GM19023 (cell line): ENCODE results near the gene ITIH1.
"Not testable (repeated sequence)": the region's sequence is repeated elsewhere in the genome, so short reads cannot be mapped to it uniquely, and the experiment has no call there.

Experiments
- ATAC-seq: cut with Tn5 transposase; IDR thresholded peaks from one replicate; pipeline ENCODE4 v1.9.1; 2021; ENCODE audit warnings: mild to moderate bottlenecking, moderate library complexity; ENCODE audit not compliant: unreplicated experiment

ITIH1 gene

DNA sequence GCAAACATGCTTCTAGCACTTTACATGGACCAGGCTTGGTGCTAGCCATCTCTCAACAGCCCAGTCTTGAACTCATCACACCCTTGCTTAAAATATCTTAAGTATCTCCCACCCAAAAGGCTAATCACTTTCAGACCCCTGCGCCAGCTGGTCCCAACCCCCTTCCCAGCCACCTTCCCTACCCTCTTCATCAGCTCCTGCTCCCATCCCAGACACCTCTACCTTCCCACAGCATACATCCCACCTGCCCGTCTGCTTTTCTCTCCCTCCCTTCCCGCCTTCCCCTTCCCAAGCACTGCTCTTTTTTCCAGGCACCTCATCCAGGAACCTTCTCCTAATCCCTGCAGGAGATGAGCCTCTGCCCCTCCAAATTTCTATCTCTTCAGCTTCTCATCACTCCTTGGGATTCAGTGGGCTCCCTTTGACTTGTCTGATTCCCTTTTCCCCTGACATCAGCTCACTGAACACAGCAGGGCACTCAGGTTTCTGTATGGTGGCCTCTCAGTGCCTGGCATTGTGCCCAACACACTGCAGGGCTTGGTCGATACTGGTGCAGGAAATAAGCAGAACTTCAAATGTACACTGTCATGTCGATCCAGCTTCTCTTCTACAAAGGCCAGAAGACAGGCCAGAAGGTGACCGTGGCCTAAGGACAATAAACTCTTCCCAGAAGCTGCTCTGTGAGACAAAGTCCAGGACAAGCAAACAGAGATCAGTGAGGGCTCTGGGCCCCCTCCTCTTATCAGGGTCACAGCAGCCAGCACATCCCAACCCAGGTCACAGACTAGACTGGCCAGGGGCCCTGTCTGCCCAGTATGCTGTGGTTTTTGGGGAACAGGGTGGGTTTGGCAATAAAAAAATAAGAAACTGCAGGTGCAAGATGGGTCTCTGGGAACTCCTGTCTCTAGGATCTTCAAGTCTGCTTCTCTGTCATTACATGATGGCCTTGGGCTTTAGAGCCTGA lies 2.2 kb upstream of the ITIH1 start:
- no peak for ATAC-seq

DNA sequence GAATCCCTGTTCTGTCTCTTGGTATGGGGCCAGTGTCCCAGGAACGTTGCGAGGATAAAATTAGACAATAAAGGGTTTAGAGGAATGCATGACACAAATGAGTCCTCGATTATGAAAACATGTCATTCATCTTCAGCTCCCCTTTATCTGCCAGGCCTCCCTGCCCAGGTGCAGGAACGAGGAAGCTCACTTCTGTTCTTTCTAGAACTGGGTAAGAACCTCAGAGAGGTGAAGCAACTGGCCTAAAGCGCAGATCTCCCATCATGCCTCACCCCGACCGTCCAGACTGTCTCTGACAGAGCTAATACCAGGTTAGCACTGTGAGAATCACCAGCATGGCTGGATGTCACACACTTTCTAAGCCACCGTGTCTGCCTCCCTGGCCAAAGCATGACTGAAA lies 1.5 kb upstream of the ITIH1 start:
- no peak for ATAC-seq

- ATAC-seq, result not testable (repeated sequence)
These were observed 913 bp upstream of the ITIH1 start for GRCh38 chr3:52776486-52776885.

DNA sequence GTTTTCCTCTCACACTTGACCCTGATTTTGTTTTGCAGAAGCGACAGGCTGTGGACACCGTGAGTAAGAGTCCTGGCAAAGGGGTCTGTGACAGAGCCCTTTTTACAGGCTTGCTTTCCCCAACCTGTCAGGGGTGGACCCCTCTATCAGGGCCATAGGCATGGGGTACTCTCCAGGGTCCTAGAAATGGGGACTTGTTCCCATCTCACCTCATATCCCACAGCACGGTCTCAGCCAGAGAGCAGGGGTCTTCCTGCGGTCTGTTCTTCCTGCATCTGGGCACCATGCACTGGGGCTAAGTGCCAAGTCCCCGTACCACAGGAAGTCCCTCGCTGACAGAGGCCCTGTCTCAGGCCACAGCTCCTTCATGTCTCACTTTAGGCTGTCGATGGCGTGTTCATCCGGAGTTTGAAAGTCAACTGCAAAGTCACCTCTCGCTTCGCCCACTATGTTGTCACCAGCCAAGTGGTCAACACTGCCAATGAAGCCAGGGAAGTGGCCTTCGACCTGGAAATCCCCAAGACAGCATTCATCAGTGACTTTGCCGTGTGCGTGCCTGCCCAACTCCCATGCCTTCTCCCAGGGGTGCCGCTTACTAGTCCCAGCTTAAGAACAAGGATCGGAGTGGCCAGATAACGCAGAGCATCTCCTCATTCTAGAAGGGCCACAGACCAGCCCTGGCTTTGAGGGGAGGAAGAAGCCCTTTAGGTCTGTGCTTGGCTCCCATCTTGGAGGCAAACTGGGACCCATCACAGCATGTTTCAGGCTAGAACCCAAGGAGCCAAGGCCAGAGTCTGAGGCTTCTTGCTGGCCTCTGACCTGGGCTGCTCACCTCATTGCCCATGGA lies 783 bp downstream of the ITIH1 start:
- ATAC-seq, result no peak

GRCh38 chr3:52779011-52779836 lies 1.8 kb downstream of the ITIH1 start:
- ATAC-seq, result peak; percentile 62

GRCh38 chr3:52779837-52780585 lies 2.6 kb downstream of the ITIH1 start:
- ATAC-seq, result no peak

DNA sequence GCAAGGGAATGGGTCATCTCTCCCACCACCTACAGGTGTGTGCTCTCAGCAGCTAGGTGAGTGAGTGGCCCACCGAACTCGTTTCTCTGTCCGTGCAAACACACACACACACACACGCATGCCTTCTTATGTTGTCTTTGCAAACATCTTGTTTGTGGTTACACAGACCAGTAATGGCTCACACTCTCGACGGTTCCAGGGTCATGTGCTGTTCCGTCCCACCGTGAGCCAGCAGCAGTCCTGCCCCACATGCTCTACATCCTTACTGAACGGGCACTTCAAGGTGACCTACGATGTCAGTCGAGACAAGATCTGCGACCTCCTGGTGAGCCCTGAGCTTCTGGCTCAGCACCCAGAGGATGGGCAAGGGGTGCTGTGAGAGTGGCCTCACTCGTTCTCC lies 4.3 kb downstream of the ITIH1 start:
- no peak for ATAC-seq

DNA sequence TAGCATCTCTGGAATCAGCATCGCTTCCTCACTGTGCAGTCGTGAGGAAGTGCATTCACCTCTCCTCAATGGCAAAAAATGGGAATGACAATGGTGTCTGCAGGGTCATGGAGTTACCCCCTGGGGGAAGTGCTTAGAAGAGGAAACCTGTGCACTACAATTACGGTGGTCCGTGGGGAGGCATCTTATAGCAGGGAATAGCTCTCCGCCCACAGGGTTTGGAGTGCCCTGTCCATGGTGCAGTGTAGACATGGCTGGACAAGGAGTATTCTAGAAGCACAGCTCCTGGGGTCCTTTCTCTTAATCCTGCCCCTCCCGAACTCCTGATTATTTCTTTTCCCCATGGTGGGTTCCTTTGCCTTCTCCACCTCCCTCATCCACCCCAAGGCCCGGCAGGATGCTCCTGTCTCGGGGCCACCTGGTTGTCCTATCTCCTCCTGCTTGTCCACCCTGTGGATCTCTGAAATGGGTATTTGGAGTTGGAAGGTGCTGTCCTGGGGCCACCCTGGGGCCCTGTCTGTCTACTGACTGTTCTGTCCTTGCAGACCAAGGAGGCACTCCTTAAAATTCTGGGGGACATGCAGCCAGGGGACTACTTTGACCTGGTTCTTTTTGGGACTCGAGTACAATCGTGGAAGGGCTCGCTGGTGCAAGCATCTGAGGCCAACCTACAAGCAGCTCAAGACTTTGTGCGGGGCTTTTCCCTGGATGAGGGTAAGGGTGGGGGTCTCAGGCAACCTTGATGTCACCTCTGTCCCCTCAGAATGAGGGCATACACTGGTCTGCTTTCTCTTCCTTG lies 5.2 kb downstream of the ITIH1 start:
- no peak for ATAC-seq

- ATAC-seq, result no peak
These were observed 5.8 kb downstream of the ITIH1 start for GRCh38 chr3:52783211-52783555.

GRCh38 chr3:52784021-52784621 lies 6.7 kb downstream of the ITIH1 start:
- no peak for ATAC-seq

GRCh38 chr3:52784931-52785590 lies 7.7 kb downstream of the ITIH1 start:
- ATAC-seq, result no peak

GRCh38 chr3:52786330-52787215 lies 9.2 kb downstream of the ITIH1 start:
- ATAC-seq, result no peak

- no peak for ATAC-seq
These were observed 9.8 kb downstream of the ITIH1 start for GRCh38 chr3:52787246-52787645.

DNA sequence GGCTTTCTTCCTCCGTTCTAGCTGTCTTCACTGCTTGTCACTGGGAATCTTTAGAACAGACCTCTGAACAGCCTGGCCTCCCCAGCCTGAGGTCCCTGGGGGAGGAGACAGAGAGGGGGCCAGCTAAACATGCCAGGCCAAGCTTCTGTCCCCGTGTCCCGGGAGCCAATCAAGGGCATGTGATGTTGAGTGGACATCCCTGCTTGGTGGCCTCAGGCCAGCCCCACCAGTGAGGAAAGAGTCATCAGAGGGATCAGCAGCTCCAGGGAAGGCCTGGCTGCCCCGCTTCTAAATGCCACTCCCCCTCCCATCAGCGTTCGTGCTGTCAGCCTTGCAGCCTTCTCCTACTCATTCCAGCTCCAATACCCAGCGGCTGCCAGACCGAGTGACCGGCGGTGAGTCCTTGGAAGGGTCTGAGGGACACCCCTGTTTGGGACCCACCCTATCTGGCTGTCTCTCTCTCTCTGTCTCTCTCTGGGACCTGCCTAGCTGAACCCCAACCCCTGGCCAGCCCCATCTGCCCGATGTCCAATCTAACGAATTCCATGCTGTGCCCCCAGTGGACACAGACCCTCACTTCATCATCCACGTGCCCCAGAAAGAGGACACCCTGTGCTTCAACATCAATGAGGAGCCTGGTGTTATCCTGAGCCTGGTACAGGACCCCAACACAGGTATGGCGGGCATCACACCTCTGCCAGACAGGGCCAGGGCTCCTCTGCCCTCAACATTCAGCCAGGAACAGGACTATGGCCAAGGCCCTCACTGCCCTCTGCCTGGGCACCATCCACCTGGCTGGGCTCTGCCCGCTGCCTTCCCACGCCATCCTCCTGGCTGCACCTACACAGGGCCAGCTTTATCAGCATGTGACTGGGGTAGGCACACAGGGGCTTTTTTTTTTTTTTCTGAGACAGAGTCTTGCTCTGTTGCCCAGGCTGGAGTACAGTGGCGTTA lies 10.6 kb downstream of the ITIH1 start:
- no peak for ATAC-seq

GRCh38 chr3:52788890-52789745 lies 11.7 kb downstream of the ITIH1 start:
- ATAC-seq, result no peak

- no peak for ATAC-seq
These were observed 12.3 kb downstream of the ITIH1 start for GRCh38 chr3:52789746-52790040.
